ENCODE results near the gene DOCK8.

Gene DOCK8

DNA sequence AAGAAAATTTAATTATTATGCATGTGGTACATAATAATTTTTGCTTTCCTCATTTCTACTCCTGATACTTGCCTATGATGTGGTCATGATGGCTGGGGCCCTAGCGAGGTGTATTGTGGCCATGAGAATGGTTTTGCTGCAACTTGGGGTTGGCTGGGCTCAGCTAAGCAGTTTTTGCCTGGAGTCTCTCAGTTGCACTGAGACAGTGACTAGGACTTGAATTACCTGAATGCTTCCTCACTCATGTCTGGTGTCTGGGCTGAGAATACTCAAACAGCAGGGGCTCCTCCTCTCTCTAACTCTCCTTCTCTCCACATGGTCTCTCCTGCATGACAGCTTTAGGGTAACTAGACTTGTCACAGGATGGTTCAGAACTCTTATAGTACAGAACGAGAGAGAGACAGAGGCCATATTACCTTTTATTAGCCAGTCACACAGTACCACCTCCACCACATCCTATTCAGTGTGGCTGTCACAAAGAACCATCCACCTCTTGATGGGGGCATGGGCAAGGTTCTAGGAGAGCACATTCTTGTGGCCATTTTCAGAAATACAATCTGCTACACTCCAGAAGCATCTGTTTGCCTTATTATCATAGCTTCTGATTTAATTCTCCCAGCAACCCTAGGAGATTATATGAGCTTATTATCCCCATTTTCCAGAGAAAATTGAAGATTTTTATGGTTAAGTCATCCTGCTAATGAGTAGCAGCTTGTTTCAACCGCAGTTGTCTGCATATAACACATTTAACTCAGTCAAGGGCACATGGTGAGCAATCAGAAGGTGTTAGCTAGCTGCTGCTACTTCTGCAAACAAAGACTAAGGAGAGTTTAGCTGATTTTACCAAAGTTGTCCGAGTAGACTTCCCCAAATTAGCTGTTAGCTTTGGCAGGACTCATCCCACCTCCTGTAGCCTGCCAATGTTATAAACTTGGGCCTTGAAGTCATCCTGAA lies 245.1 kb downstream of the DOCK8 start:
- no peak for DNase-seq (ENCODE audit: low read depth in 2 of 2)

DNA sequence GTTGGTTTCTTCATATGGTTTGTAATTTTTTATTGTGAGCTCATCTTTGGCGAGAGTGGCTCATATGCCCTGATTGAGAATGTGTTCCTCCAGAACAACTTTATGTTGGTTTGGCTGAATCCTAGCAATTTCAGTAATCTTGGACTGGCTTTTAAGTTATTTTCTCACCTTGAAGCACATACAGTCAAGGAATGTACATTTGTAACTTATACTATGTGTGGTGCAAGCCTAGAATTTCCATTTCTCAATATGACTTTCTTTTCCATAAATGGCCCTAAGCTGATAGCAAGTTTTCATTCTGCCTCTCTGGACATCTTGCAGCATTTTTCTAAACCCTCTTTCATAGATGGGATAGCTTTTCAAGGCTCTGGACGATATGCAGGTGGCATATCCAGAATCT lies 247.5 kb downstream of the DOCK8 start:
- no peak for DNase-seq (ENCODE audit: low read depth in 2 of 2)

DNA sequence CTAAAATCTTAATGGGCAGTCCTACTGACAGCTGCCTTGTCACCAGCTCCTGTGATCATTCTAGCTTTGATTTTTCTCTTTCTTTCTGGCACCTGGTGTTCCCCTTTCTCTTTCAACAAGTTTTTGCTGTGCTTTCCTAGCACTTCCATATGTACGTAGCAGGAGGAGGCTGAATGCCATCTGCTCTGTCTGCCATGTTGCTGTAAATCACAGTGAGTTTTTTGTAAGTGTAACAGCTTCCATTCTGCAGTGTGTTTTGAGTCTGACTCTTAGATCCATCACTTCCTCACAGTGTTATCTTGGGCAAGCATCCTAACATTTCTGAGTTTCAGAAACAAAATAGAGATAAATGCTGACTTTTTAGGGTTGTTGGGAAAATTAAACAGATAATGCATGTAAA lies 247.9 kb downstream of the DOCK8 start:
- DNase-seq (ENCODE audit: low read depth in 2 of 2) = no peak

DNA sequence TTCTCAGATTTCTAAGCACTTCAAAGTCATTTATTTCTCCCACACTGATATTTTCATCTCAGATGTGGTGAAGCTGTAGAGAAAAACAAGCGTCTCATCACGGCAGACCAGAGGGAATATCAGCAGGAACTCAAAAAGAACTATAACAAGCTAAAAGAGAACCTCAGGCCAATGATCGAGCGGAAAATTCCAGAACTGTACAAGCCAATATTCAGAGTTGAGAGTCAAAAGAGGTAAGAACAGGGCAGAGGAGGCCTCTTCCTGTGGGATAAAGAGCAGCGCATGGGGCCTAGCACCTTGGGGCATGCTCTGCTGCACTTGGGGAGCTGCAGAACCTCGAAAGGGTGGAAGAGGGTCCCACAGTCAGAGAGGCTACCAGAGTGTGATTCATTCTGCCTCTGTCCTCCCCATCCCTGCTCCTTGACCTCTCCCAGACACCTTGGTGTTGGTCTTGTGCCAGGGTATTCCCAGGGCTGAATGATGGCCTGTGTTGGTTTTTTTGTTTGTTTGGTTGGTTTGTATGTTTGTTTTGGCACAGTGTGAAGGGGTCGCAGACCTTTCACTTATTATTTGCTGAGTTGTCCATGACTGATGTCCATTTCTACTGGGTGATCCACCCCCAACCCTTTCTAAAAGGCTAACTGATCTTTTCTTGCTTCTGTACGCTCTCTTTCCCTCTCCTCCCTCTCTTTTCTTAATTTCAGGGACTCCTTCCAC lies 248.9 kb downstream of the DOCK8 start:
- no peak for DNase-seq (ENCODE audit: low read depth in 2 of 2)

DNA sequence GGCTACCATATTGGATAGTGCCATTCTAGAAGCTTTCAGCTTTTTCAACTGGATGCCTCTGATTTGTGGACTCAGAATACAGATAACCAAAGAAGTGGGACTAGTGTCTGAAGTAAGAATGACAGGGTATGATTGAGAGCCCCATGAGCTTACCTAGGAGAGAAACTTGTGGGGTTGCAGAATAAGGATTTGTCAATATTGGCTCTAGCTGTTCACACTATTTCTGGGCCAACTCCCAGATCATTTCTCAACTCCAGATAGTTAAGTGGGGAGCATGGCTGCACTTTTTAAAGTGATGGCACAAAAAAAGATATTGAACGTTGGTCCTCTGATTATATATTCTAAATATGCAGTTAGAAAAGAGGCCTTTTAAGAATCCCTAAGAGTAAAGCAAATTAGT lies 252.1 kb downstream of the DOCK8 start:
- DNase-seq (ENCODE audit: low read depth in 2 of 2) = no peak

DNA sequence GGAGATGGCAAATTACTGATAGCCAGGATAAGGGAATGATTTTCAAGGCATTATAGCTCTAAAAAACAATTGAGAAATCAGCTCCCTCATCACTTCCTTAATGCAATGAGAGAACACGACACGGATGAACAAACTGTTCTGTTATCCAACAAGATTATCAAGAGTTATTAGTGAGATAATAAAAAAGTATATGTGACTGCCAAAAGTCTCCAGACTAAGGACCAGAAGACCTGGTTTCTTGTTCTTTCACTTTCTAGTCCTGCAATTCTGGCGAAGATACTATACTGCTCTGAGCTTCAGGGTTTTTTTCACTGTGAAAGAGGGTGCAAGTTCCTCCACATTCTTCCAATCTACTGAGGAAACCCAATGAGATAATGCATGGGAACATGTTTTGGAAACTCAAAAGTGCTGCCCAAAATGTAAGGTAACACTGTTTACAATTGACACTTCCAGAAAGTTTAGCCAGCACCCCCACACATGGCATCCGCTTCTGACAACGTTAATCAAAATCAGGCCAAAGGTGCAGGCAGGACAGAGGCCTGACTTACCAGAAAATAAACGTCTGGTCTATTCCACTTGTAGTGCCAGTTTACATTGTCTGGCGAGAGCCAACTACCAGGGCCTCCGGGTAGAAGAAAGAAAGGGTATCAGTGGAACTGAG lies 254.2 kb downstream of the DOCK8 start:
- no peak for DNase-seq (ENCODE audit: low read depth in 2 of 2)

DNA sequence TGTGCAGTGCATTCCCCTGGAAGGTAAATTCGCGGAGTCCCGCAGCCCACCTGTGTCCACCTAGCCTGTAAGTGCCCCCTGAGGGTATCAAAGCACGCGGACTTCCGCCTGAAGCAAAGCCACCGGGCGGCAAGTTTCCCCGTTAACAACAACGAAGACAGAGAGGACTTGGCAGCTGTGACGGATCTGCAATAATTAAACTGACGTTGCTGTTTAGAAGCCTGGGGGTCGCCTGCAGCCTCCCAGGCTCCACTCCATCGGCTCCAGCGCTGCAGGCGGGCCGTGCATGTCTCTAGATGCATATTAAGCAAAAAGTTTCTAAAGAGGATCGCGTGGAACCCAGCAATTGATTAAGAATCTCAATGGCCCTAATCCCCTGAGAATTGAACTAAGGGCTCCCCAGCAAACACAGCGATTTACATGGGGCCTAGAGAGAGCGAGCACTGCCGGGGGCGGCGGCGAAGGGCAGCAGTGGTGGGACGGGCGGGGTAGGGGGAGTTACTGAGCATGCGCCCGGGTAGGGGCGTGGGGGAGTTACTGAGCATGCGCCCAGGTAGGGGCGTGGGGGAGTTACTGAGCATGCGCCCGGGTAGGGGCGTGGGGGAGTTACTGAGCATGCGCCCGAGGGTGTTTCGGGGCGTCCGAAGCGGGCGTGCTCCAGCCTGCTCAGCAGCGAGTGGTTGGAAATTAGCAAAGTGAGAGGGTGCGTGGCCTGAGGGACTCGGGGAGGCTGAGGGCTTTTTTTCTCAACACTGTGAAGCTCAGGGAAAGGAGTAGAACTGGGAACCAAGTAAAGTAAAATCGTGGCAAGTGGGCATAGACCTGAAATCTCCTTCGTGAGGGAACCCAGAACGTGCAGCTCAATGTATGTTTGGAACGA lies 255.2 kb downstream of the DOCK8 start:
- DNase-seq (ENCODE audit: low read depth in 2 of 2) = peak; percentile 71 to 89

DNA sequence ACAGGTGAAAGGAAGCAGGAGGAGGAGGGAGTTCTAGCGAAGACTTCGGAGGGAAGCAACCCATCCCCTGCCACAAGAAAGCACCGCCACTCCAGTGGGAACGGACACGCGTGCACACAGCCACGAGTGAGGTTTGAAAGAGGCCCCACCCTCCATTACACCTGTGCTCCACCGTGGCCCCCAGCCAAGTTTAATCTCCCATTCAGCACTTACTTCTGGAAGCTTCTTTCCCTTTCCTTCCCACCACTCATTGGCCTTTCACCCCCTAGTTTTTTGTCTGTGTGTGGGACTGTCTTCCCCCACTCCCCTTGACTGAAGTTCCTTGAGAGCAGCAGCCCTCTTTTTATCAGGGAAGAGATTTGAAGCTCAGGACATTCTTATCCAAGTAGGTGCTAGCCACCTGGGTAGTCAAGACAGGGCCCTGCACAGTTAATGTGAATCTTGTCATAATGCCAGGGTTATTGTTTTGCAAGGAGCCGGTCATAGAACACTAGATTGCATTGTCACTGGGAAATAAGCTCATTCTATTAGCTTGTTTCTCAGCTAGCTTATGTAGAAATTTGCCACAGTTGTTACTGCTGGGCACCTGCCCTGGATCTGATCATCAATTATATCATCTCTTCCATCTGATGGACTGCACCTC lies 256.0 kb downstream of the DOCK8 start:
- DNase-seq (ENCODE audit: low read depth in 2 of 2) = no peak

DNA sequence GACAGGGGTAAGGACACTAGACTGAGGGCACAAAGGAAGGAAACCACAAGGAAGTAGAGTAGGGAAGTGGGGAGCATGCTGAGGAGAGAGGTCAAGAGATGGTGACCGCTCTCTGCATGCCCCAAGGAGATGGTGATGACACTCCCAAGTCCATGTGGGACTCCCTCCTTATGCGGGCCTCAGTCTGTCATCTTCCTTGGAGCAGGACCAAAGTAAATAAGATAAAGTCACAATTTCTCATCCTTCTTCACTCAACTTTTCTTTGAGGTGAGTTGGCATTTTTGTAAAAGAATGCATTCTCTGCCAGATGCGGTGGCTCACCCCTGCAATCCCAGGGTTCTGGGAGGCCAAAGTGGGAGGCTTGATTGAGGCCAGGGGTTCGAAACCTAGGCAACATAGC lies 256.7 kb downstream of the DOCK8 start:
- no peak for DNase-seq (ENCODE audit: low read depth in 2 of 2)

DNA sequence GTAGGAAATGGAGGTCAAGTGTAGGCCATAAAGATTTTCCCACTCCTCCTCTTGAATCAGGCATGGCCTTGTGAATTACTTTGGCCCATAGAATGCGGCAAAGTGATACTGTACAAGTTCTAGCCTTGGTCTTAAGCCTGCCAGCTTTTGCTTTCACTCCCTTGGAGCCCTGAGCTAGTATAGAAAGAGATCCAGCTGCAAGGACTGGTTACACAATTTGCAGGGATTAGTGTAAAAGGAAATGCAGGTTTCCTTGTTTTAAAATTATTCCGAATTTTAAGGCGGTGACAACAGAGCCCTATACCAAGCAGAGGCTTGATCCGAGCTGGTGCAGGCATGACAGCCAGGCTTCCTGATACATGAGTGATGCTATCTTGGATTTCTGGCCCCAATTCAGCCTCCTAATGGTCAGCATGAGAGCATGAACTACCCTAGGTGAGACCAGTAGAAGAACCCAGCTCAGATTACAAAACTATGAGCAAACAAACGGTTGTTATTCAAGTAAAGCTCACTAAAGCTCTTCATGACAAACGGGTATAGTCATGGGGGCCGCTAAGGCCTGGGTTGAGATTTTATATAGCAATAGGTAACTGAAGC lies 257.9 kb downstream of the DOCK8 start:
- no peak for DNase-seq (ENCODE audit: low read depth in 2 of 2)

DNA sequence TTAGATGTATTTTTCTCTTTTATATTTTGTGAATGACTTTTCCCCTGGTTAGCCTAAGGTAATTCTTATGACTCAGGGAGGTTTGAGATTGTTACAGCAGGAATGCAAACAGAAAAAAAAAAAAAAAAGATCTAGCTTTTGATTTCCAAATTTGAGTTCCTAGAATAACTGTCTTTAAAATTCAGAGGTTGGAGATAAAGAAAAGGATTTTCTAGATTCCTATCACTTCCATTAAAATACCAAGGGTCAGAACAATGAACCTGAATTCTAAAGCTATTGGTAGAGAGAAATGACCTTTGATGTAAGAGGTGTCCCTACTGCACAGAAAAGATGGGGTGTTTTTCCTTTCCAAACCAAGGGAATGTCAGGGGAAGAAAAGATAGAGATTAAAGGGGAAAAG lies 262.5 kb downstream of the DOCK8 start:
- DNase-seq (ENCODE audit: low read depth in 2 of 2) = no peak

DNA sequence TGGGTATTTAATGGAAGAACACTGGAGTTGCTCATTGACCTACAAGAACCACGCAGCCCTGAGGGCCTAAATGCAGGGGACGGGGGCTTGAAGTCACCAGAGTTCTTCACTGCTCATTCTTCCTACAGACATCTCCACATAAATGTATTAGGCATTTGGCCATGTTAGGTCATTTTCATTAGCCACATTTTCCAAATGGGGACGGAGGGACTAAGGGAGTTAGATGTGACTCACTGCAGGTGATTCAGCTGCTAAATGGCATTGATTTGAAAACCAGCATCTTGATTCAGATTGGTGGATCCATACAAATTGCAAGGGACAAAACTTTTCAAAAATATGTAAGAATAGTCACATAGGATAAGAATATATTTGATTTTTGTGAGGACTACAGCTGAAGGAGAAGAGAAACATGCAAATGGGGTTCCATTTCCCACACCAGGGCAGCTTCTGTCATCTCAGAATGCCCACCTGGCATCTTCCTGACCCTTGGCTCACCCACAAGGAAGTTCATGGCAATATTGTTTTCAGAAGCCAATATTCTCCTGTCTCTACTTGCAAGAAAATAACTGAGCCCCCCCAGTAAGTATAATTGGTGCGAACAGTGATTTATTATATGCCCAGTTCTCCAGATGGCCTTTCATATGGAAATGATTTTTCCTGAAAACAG lies 264.8 kb downstream of the DOCK8 start:
- no peak for DNase-seq (ENCODE audit: low read depth in 2 of 2)

DNA sequence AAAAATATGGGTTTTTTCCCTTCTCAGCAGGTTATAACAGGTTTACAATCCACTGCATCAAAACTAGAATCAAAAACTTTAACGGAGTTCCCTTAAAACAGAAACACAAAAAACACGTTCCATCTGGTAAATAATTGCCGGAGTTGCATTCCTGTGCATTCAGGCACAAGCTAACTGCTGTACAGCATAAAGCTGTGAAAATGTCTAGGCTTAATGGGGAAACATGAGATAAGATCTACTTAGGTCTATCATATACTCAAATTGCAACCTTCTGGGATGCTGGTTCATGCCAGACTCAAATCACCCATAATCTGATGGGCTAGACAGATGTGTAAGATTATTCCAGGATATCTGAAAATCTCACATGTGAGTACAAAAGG lies 265.3 kb downstream of the DOCK8 start:
- DNase-seq (ENCODE audit: low read depth in 2 of 2) = no peak

DNA sequence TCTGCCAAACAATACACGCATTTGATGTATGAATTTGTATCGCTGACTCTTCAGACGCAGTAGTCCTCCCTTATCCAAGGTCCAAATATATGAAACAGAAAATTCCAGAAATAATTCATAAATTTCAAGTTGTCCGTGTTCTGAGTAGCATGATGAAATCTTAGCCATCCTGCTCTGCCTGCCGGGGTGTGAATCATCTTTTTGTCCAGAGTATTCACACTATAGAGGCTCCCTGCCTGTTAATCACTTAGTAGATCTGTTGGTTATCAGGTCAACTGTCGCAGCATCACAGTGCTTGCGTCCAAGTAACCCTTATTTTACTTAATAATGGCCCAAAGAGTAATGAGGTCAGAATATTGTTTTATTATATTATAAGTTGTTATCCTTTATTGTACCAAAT lies 268.1 kb downstream of the DOCK8 start:
- no peak for DNase-seq (ENCODE audit: low read depth in 2 of 2)

DNA sequence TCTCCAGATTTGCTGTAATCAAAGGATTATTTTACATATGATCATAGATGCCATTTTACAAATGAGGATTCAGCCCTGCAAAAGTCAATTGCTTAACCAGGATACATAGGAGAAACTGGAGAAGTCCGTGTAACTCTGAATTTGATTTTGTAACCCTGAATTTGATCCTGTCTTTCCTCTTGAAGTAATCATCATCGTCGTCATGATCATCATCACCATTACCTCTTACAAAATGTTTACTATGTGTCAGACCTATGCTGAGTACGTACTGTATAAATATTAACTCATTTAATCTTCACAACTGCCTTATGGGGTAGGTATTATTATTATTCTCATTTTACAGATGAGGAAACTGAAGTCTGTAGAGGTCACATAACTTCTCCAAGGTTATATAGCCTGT lies 271.5 kb downstream of the DOCK8 start:
- DNase-seq (ENCODE audit: low read depth in 2 of 2) = no peak

DNA sequence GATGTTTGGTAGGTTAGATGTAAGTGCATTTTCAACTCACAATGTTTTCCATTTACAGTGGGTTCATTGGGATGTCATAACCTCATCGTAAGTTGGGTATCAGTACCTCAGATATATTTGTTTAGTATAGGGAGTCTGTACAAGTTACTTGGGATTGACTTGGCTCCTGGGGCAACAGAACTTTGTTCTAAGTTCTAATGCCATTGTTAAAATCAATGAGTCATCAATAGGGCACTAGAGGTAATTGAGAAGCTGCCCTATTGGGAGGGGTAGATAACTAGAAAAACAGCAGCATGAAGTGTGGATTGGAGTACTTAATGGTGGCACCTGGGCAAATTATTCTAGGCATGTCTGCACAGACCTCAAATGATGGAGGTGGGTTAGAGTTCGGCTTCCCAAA lies 272.8 kb downstream of the DOCK8 start:
- no peak for DNase-seq (ENCODE audit: low read depth in 2 of 2)

DNA sequence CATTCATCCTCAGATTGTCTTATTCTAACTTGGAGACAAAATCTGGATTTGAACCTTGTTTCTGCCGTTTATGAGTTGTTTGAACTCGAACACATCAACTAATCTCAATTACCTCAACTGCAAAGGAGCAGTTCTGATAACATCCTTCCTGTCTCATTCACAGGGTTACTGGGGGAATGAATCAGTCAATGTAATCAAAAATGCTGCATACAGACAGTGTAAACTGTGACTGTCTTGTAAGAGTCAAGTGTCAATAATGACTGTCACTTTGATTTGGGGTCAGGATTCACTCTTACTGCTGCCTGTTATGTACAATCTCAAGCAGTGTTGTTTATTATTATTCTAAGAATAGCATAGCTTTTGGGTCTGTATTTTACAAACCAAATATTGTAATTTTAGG lies 273.8 kb downstream of the DOCK8 start:
- no peak for DNase-seq (ENCODE audit: low read depth in 2 of 2)

DNA sequence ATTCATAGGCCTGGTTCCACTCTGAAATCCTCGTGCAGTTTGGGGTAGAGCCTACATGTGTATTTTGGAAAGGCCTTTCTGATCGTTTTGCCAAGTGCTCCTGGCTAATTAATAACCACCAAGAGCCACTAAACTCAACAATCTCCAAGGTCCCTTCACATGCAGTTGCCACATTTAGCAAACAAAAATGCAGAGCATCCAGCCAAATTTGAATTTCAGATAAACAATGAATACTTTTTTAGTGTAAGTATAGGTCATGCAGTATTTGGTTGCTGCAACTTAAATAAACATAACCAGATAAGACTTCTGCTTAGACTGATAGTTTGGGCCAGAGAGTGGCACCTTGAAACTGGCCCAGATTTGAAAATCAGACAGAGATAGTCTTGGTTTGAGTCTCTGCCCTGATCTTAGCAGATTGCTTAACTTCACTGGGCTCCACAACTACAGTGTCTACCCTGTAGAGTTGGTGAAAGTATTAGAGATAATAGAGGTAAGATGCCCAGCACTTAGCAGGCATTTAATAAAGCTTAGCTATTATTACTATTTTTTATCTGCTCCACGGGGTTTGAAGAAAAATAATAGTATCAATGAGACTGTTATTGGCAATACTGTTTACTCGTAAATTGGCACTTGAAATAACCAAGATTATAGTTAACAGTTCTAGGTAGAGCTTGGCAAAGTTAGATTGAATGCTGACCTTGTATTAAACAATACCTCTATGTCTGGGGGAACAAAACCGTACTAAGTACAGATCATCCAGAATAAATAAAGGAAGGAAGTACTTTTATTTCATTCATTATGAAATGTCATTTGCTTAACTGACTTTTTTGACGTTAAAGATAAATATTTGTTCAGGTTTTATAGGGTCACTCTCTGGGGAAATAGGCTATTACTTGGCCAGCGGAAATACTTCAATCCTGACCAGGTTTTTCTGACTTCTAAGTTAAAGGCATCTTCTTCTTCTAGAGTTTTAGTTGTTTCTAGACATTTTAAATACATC lies 274.8 kb downstream of the DOCK8 start:
- no peak for DNase-seq (ENCODE audit: low read depth in 2 of 2)

DNA sequence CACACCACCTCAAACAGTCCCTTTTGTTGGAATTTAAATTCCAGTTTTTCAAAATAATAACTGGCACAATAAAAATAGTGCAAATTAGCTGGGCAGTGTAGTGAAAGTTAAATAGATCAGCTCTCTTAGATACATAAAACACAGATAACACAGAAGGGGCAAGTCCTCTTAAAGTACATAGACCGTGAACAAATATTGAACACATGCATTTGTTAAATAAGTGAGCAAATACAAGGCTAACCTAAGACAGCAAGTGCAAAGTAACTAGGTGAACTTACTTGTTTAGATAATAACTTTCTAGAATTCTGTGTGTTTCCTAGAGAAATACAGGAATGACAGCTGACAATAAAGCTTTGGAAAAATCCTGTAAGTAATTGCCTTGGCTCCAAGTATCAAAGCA lies 280.1 kb downstream of the DOCK8 start:
- no peak for DNase-seq (ENCODE audit: low read depth in 2 of 2)
